Ammon's horn (tissue), 1 donor: Measurements from ENCODE around the gene TNNT3.
A peak's percentile ranks its signal among the peaks of the same experiment; 100 is the strongest.

Experiments
- DNase-seq: peaks from one replicate; pipeline ENCODE4 v3.0.0-alpha.2; 2016; ENCODE audit warnings: low spot score

TNNT3 gene

GRCh38 chr11:1923201-1923956 is 3.9 kb downstream of the TNNT3 start:
- DNase-seq: no peak

- DNase-seq: no peak
Observed at GRCh38 chr11:1924181-1924580, 4.7 kb downstream of the TNNT3 start.

GRCh38 chr11:1924646-1925372 is 5.3 kb downstream of the TNNT3 start:
- DNase-seq: no peak

- no peak for DNase-seq
Observed at GRCh38 chr11:1925373-1926155, 6.1 kb downstream of the TNNT3 start.

- DNase-seq: no peak
Observed at GRCh38 chr11:1926156-1927025, 6.9 kb downstream of the TNNT3 start.

GRCh38 chr11:1927026-1927847 is 7.7 kb downstream of the TNNT3 start:
- no peak for DNase-seq

- no peak for DNase-seq
Observed at GRCh38 chr11:1927848-1928469, 8.5 kb downstream of the TNNT3 start.

- no peak for DNase-seq
Observed at GRCh38 chr11:1928470-1928890, 9.0 kb downstream of the TNNT3 start.

- no peak for DNase-seq
Observed at GRCh38 chr11:1928891-1929541, 9.5 kb downstream of the TNNT3 start.

- DNase-seq: no peak
Observed at GRCh38 chr11:1929621-1930461, 10.3 kb downstream of the TNNT3 start.

- DNase-seq: peak; percentile 20
Observed at GRCh38 chr11:1930462-1930830, 10.9 kb downstream of the TNNT3 start.

- DNase-seq: no peak
Observed at GRCh38 chr11:1931341-1932104, 12.0 kb downstream of the TNNT3 start.

GRCh38 chr11:1932105-1932480 is 12.6 kb downstream of the TNNT3 start:
- no peak for DNase-seq

GRCh38 chr11:1932681-1933080 is 13.2 kb downstream of the TNNT3 start:
- DNase-seq: no peak

- DNase-seq: no peak
Observed at GRCh38 chr11:1933416-1934334, 14.2 kb downstream of the TNNT3 start.

- DNase-seq: no peak
Observed at GRCh38 chr11:1934335-1935155, 15.0 kb downstream of the TNNT3 start.
